HCT116 (cell line): Measurements from ENCODE around the gene HIC1. TPM values are rescaled to one million over a fixed set of nuclear protein-coding genes. Genes with fewer than 3 reads are reported as not detected.
A peak's percentile ranks its signal among the peaks of the same experiment; 100 is the strongest.

ENCODE experiments used
- ATAC-seq: fragments of 200-7000 bp; cut with Tn5 transposase; 2 replicates; pipeline ENCODE4 v1.9.1; 2020; ENCODE audit warnings: mild to moderate bottlenecking, moderate library complexity
- BruUV-seq: library from RNA; stranded (reverse); fragments of 400-500 nt; replicated peaks from 2 replicates; lab custom pipeline; 2021; lab: Mats Ljungman, UMichigan
- CTCF ChIA-PET: fragments of 300-600 bp; sonication (Branson Sonifier 250); formaldehyde crosslinking; loops from one replicate; lab custom pipeline; 2021; ENCODE audit warnings: antibody characterized with exemption; lab: Charles Lee
- POLR2A ChIA-PET: fragments of 300-600, 350-600 bp; sonication (Branson Sonifier 250); formaldehyde crosslinking; loops from one replicate; lab custom pipeline; 2021; ENCODE audit warnings: antibody characterized with exemption; lab: Charles Lee
- RAD21 ChIA-PET, 2 experiments: fragments of 300-600 bp; sonication (Branson Sonifier 250); formaldehyde crosslinking; loops; one replicate each; lab custom pipeline; 2023; ENCODE audit warnings: low total read pairs in 2 of 2; ENCODE audit not compliant: uncharacterized antibody in 2 of 2, unreplicated experiment in 2 of 2, low non-redundant PET in 1 of 2; lab: Charles Lee
- DNase-seq: peaks from one replicate; pipeline ENCODE4 v3.0.0-alpha.2; 2010; ENCODE audit warnings: low read depth, low spot score
- H2AFZ ChIP-seq: fragments of 200-600 bp; shearing (Covaris generic), sonication (generic); 2 replicates; pipeline ENCODE4 v1.6.1; 2017; ENCODE audit warnings: low read depth, mixed run types, mixed read lengths, antibody characterized with exemption, low read length; ENCODE audit not compliant: poor library complexity, severe bottlenecking
- H3K27ac ChIP-seq: 2 replicates; pipeline ENCODE4 v1.5.1; 2012; ENCODE audit warnings: low read depth, low read length
- H3K27me3 ChIP-seq: fragments of 200-600 bp; sonication (generic); 2 replicates; pipeline ENCODE4 v1.6.1; 2016; ENCODE audit warnings: mixed run types, low read length, mixed read lengths; ENCODE audit not compliant: insufficient read depth
- H3K36me3 ChIP-seq, 2 experiments: fragments of 200-500 bp in 1 of 2; fragments of 200-600 bp in 1 of 2; sonication (Bioruptor generic) in 1 of 2; sonication (generic) in 1 of 2; 2 replicates each; pipeline versions ENCODE4 v1.5.1 to v1.6.1; 2014 to 2016; ENCODE audit warnings: low read length in 2 of 2, inconsistent platforms in 1 of 2, mixed read lengths in 1 of 2, mixed run types in 1 of 2; ENCODE audit not compliant: insufficient read depth in 2 of 2, control insufficient read depth in 1 of 2
- H3K4me1 ChIP-seq, 2 experiments: fragments of 200-600 bp in 1 of 2; sonication (generic) in 1 of 2; 2 replicates each; pipeline versions ENCODE4 v1.5.1 to v1.6.1; 2012 to 2017; ENCODE audit warnings: low read length in 2 of 2, inconsistent platforms in 1 of 2, mild to moderate bottlenecking in 1 of 2, mixed read lengths in 1 of 2, mixed run types in 1 of 2, moderate library complexity in 1 of 2; ENCODE audit not compliant: insufficient read depth in 2 of 2, control insufficient read depth in 1 of 2
- H3K4me2 ChIP-seq: fragments of 200-600 bp; sonication (generic); 2 replicates; pipeline ENCODE4 v1.6.1; 2017; ENCODE audit warnings: mixed run types, low read length, mixed read lengths
- H3K4me3 ChIP-seq, 2 experiments: fragments of 200-600 bp in 1 of 2; sonication (generic) in 1 of 2; replicated peaks in 1 of 2; 2 replicates each; pipeline ENCODE4 v1.5.1; 2011 to 2016; ENCODE audit warnings: low read length in 2 of 2, control low read depth in 1 of 2, low read depth in 1 of 2, mild to moderate bottlenecking in 1 of 2, mixed read lengths in 1 of 2, mixed run types in 1 of 2
- H3K79me2 ChIP-seq: fragments of 200-600 bp; sonication (generic); 2 replicates; pipeline ENCODE4 v1.6.1; 2017; ENCODE audit warnings: mild to moderate bottlenecking, mixed run types, low read length, moderate library complexity, mixed read lengths; ENCODE audit not compliant: insufficient read depth
- H3K9ac ChIP-seq: fragments of 200-600 bp; sonication (generic); 2 replicates; pipeline ENCODE4 v1.6.1; 2016; ENCODE audit warnings: low read length, mixed read lengths
- H3K9me2 ChIP-seq: fragments of 200-600 bp; sonication (generic), shearing (Covaris generic); 2 replicates; pipeline ENCODE4 v1.6.1; 2017; ENCODE audit warnings: mixed run types, mild to moderate bottlenecking, moderate library complexity; ENCODE audit not compliant: insufficient read depth
- H3K9me3 ChIP-seq, 2 experiments: fragments of 200-500 bp in 1 of 2; fragments of 200-600 bp in 1 of 2; sonication (Bioruptor generic) in 1 of 2; sonication (generic) in 1 of 2; 2 replicates each; pipeline ENCODE4 v1.6.1; 2014 to 2017; ENCODE audit warnings: low read length in 2 of 2, mixed read lengths in 2 of 2, inconsistent platforms in 1 of 2, low read depth in 1 of 2, mild to moderate bottlenecking in 1 of 2, mixed run types in 1 of 2, moderate library complexity in 1 of 2; ENCODE audit not compliant: control insufficient read depth in 1 of 2, insufficient read depth in 1 of 2
- H4K20me1 ChIP-seq: fragments of 200-600 bp; sonication (generic), shearing (Covaris generic); 2 replicates; pipeline ENCODE4 v1.6.1; 2017; ENCODE audit warnings: mixed run types, mild to moderate bottlenecking, moderate library complexity; ENCODE audit not compliant: insufficient read depth
- ATF3 ChIP-seq: IDR thresholded peaks from 2 replicates; pipeline ENCODE4 v1.6.1; 2012
- CEBPB ChIP-seq: IDR thresholded peaks from 2 replicates; pipeline ENCODE4 v1.6.1; 2012; ENCODE audit warnings: low read depth
- EGR1 ChIP-seq: IDR thresholded peaks from 2 replicates; pipeline ENCODE4 v1.6.1; 2012; ENCODE audit warnings: low read depth
- ELF1 ChIP-seq: IDR thresholded peaks from 2 replicates; pipeline ENCODE4 v1.6.1; 2012; ENCODE audit warnings: low read depth, borderline replicate concordance
- EZH2 ChIP-seq: fragments of 200-600 bp; sonication (generic); IDR thresholded peaks from 2 replicates; pipeline ENCODE4 v1.6.1; 2017; ENCODE audit warnings: antibody characterized with exemption, mixed run types
- EZH2phosphoT487 ChIP-seq: fragments of 200-600 bp; IDR thresholded peaks from 2 replicates; pipeline ENCODE4 v1.6.1; 2018; ENCODE audit warnings: antibody characterized with exemption, borderline replicate concordance
- FOSL1 ChIP-seq: IDR thresholded peaks from 2 replicates; pipeline ENCODE4 v1.6.1; 2012; ENCODE audit warnings: low read depth
- MAX ChIP-seq: IDR thresholded peaks from 2 replicates; pipeline ENCODE4 v1.6.1; 2012
- POLR2AphosphoS5 ChIP-seq: IDR thresholded peaks from 2 replicates; pipeline ENCODE4 v1.6.1; 2011; ENCODE audit warnings: mild to moderate bottlenecking, low read depth, low read length, moderate library complexity
- RAD21 ChIP-seq: IDR thresholded peaks from 2 replicates; pipeline ENCODE4 v1.6.1; 2012; ENCODE audit warnings: low read depth, mild to moderate bottlenecking
- SIN3A ChIP-seq: IDR thresholded peaks from 2 replicates; pipeline ENCODE4 v1.6.1; 2012; ENCODE audit warnings: low read depth
- SP1 ChIP-seq: IDR thresholded peaks from 2 replicates; pipeline ENCODE4 v1.6.1; 2012; ENCODE audit warnings: low read depth
- SRF ChIP-seq: IDR thresholded peaks from 2 replicates; pipeline ENCODE4 v1.6.1; 2012; ENCODE audit warnings: low read depth
- YY1 ChIP-seq: IDR thresholded peaks from 2 replicates; pipeline ENCODE4 v1.6.1; 2011; ENCODE audit warnings: low read length, low read depth, moderate library complexity, mild to moderate bottlenecking; ENCODE audit not compliant: insufficient replicate concordance; ENCODE audit errors: extremely low read depth
- intact Hi-C: fragments of 100-400 bp; cut with micrococcal nuclease; formaldehyde crosslinking; loops from 2 replicates; pipeline ENCODE4 v1.10.0; 2022
- total RNA-seq: library from RNA; stranded (reverse); gene quantifications from one replicate; pipeline ENCODE4 v1.2.1, GENCODE V29; 2021; ENCODE audit not compliant: unreplicated experiment
- TF ChIP-seq, protein P1 (sequence below): IDR thresholded peaks from 2 replicates; pipeline ENCODE4 v1.6.1; 2011; ENCODE audit warnings: mild to moderate bottlenecking, low read length, moderate library complexity; ENCODE audit not compliant: insufficient replicate concordance; ENCODE audit errors: extremely low read depth
- TF ChIP-seq, protein P2 (sequence below), 3 experiments: fragments of 200-600 bp in 1 of 3; sonication (generic) in 1 of 3; IDR thresholded peaks in 2 of 3; conservative IDR thresholded peaks in 1 of 3; 2 replicates each; pipeline ENCODE4 v1.5.1; 2012 to 2017; ENCODE audit warnings: low read depth in 2 of 3, low read length in 2 of 3, antibody characterized with exemption in 1 of 3, borderline replicate concordance in 1 of 3, control low read depth in 1 of 3, mild to moderate bottlenecking in 1 of 3, mixed read lengths in 1 of 3, mixed run types in 1 of 3, moderate library complexity in 1 of 3; ENCODE audit not compliant: insufficient read depth in 1 of 3

HIC1 gene
- total RNA-seq, 1 experiment from 2014 or later = 0.64 TPM

- Histone ChIP-seq H3K4me2 (peak overlapping the region; percentile 93), H3K4me1 (peaks cover 17 to 36% of the 10 kb centered on the region in 2 experiments), H4K20me1 (no peaks in the 10 kb centered on the region), H3K27ac (peak overlapping the region; percentile 83), H3K9ac (peak overlapping the region; percentile 91), H3K27me3 (no peaks in the 10 kb centered on the region), H3K9me3 (no peaks in the 10 kb centered on the region), H3K36me3 (0 out of 4 replicates have a peak, but pooled peaks cover 0 to 3% of the 10 kb centered on the region in 2 experiments), H3K4me3 (peak overlapping the region; percentile 94 to 96), H3K79me2 (peaks cover 20% of the 10 kb centered on the region; the same call in 1 of the 2 replicates), H2AFZ (no peak overlapping the region), H3K9me2 (no peaks in the 10 kb centered on the region)
- ChIA-PET CTCF (interaction anchor here (1.0 to 1.8 kb wide), 2 partner anchors 17 to 202 kb away, joined by 3 to 7 read pairs; partner anchors contain the start of gene RTN4RL1), POLR2A (no interaction called here), RAD21 (no interaction called here)
- BruUV-seq = TSS peak; percentile 66
- TF ChIP-seq CEBPB (no peak), SRF (no peak), EZH2phosphoT487 (no peak), MAX (no peak), ELF1 (no peak), ATF3 (no peak), RAD21 (no peak), SIN3A (no peak), SP1 (no peak), FOSL1 (no peak), POLR2AphosphoS5 (no peak), EZH2 (no peak), EGR1 (no peak), YY1 (no peak)
- TF ChIP-seq, protein P1, sequence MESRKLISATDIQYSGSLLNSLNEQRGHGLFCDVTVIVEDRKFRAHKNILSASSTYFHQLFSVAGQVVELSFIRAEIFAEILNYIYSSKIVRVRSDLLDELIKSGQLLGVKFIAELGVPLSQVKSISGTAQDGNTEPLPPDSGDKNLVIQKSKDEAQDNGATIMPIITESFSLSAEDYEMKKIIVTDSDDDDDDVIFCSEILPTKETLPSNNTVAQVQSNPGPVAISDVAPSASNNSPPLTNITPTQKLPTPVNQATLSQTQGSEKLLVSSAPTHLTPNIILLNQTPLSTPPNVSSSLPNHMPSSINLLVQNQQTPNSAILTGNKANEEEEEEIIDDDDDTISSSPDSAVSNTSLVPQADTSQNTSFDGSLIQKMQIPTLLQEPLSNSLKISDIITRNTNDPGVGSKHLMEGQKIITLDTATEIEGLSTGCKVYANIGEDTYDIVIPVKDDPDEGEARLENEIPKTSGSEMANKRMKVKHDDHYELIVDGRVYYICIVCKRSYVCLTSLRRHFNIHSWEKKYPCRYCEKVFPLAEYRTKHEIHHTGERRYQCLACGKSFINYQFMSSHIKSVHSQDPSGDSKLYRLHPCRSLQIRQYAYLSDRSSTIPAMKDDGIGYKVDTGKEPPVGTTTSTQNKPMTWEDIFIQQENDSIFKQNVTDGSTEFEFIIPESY = no peak
- TF ChIP-seq, protein P2, sequence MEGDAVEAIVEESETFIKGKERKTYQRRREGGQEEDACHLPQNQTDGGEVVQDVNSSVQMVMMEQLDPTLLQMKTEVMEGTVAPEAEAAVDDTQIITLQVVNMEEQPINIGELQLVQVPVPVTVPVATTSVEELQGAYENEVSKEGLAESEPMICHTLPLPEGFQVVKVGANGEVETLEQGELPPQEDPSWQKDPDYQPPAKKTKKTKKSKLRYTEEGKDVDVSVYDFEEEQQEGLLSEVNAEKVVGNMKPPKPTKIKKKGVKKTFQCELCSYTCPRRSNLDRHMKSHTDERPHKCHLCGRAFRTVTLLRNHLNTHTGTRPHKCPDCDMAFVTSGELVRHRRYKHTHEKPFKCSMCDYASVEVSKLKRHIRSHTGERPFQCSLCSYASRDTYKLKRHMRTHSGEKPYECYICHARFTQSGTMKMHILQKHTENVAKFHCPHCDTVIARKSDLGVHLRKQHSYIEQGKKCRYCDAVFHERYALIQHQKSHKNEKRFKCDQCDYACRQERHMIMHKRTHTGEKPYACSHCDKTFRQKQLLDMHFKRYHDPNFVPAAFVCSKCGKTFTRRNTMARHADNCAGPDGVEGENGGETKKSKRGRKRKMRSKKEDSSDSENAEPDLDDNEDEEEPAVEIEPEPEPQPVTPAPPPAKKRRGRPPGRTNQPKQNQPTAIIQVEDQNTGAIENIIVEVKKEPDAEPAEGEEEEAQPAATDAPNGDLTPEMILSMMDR (IDR thresholded peaks at IDR 0.05 in 2 of 3, conservative IDR thresholded peaks at IDR 0.05 in 1 of 3; ENCODE audit: borderline replicate concordance in 1 of 3, insufficient read depth in 1 of 3, low read depth in 2 of 3, low read length in 2 of 3) = no peak
- no peak for DNase-seq
- no peak; the same call in 1 of the 2 replicates for ATAC-seq
- intact Hi-C loops = no loop called here
Measured at GRCh38 chr17:2042933-2043332, 12.0 kb upstream of the HIC1 start.
